ENCODE data around the gene CBX1.
A peak's percentile ranks its signal among the peaks of the same experiment; 100 is the strongest.
"Not testable (repeated sequence)": the region's sequence is repeated elsewhere in the genome, so short reads cannot be mapped to it uniquely, and the experiment has no call there.

CBX1 gene

GRCh38 chr17:48070195-48070594, 31.1 kb downstream of the CBX1 start:
- DNase-seq, result no peak

- DNase-seq, result no peak
Measured at GRCh38 chr17:48068491-48068961, 32.8 kb downstream of the CBX1 start.

DNA sequence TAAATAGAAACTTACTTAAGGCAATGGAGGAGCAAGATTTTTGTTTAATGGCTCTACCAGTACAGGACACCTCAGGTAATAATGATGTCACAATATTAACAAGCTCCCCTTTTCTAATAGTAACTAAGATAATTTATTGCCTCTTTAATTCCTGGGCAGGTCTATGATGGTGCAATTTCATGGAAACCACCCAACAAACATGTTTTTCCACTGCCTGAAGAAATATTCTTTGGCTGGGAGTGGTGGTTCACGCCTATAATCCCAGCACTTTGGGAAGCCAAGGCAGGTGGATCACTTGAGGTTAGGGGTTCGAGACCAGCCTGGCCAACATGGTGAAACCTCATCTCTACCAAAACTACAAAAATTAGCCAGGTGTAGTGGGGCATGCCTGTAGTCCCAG, 33.5 kb downstream of the CBX1 start:
- not testable (repeated sequence) for DNase-seq

- no peak for DNase-seq
Measured at GRCh38 chr17:48067245-48067644, 34.0 kb downstream of the CBX1 start.

DNA sequence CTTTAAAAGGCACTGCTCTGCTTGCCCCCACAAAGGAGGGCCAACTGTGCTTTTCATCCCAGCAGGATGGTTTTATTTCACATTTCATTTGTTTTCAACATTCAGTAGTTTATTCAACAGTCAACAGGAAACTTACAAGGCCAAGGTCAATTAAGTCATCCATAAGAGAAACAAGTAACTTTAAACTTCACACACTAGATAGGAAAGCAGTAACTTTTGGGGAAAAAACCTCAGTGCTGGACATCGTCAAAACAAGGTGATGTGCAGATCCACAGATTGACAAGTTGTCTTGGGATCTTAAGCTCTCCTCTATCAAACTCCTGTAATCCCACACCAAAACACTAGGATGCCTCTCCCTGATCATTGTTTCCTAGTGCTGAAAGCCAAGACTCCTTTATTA, 34.6 kb downstream of the CBX1 start:
- DNase-seq, result no peak

- DNase-seq, result no peak
Measured at GRCh38 chr17:48066192-48066591, 35.1 kb downstream of the CBX1 start.

DNA sequence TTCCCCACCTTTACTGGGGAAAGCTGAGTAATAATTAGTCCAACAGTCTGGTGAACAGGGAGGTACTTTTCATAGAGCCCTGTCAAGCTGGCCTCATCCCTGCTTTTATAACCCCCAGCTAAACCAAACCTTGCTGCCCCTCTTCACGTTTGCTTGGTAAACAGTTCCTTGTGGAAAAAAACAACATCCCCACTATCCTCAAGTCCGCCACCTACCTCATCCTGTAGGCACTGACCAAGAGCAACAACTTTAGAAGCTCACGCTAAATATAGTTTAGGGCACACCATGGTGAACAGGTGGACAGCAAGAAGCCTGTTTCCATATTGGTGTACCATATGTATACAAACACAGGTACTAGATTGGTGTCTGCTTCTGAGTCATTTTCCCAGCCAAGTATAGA, 36.6 kb downstream of the CBX1 start:
- DNase-seq, result no peak

- no peak for DNase-seq
Measured at GRCh38 chr17:48062273-48062672, 39.0 kb downstream of the CBX1 start.

DNA sequence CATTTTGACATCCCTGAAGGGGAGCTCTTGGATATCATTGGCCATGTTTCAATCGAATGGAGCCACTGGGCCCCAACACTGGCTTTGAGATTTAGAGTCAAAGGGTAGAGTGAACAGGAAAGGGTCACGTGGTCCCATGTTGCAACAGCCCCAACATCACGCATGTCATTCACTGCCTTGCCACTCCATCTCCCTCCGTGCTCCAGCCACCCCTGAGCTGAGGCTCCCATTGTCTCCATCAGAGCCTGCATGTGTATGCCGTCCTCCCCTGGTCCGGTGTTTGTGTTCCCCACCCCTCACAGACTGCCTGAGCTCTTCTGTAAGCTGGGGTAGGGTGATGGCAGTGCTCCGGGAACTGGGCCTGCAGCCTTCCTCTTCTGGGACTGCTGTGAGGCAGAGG, 41.0 kb downstream of the CBX1 start:
- DNase-seq, result no peak

DNA sequence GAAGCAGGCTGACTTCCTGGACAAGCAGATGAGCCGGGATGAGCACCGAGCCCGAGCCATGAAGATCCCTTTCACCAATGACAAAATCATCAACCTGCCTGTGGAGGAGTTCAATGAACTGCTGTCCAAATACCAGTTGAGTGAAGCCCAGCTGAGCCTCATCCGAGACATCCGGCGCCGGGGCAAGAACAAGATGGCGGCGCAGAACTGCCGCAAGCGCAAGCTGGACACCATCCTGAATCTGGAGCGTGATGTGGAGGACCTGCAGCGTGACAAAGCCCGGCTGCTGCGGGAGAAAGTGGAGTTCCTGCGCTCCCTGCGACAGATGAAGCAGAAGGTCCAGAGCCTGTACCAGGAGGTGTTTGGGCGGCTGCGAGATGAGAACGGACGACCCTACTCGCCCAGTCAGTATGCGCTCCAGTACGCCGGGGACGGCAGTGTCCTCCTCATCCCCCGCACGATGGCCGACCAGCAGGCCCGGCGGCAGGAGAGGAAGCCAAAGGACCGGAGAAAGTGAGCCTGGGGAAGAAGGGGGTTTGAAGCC, 42.1 kb downstream of the CBX1 start:
- no peak for DNase-seq

DNA sequence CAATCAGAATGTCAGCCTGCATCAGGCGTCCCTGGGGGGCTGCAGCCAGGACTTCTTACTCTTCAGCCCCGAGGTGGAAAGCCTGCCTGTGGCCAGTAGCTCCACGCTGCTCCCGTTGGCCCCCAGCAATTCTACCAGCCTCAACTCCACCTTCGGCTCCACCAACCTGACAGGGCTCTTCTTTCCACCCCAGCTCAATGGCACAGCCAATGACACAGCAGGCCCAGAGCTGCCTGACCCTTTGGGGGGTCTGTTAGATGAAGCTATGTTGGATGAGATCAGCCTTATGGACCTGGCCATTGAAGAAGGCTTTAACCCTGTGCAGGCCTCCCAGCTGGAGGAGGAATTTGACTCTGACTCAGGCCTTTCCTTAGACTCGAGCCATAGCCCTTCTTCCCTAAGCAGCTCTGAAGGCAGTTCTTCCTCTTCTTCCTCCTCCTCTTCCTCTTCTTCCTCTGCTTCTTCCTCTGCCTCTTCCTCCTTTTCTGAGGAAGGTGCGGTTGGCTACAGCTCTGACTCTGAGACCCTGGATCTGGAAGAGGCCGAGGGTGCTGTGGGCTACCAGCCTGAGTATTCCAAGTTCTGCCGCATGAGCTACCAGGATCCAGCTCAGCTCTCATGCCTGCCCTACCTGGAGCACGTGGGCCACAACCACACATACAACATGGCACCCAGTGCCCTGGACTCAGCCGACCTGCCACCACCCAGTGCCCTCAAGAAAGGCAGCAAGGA, 42.7 kb downstream of the CBX1 start:
- no peak for DNase-seq

GRCh38 chr17:48057626-48058025, 43.7 kb downstream of the CBX1 start:
- DNase-seq, result no peak

- DNase-seq, result no peak
Measured at GRCh38 chr17:48056879-48057278, 44.4 kb downstream of the CBX1 start.

- DNase-seq, result no peak
Measured at GRCh38 chr17:48056246-48056745, 45.0 kb downstream of the CBX1 start.

DNA sequence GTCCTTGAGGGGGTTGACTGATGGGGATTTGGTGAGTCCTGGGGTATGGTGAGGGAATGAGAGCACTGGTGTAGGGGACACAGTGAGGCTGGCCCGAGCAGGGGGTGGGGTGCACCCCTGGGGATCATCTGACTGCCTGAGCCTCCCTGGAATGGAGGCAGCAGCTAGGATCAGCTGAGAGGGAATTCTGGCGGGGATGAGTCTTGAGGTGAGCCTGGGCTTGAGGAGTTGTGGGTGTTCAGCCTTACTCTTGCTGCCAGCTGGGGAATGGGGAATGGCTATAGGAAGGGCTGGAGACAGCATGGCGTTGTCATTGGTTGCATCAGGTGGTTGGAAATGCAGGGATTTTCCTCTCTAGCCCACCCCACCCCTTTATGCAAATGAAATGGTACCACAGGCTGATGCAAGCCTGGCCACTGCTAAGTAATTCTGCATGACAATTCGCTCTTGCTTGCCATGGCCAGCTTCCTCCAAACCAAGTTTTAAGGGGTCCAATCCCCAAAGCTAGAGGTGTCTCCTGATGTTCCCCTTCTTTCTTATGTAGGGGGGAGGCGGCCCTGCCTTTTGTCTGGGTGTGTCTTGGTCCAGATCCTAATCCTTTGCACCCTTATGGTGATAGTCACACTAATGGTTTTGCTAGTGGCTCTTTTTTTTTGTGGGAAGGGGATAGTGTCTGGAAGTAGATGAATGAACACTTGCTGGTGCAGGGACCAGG, 45.6 kb downstream of the CBX1 start:
- DNase-seq, result peak; percentile 12

DNA sequence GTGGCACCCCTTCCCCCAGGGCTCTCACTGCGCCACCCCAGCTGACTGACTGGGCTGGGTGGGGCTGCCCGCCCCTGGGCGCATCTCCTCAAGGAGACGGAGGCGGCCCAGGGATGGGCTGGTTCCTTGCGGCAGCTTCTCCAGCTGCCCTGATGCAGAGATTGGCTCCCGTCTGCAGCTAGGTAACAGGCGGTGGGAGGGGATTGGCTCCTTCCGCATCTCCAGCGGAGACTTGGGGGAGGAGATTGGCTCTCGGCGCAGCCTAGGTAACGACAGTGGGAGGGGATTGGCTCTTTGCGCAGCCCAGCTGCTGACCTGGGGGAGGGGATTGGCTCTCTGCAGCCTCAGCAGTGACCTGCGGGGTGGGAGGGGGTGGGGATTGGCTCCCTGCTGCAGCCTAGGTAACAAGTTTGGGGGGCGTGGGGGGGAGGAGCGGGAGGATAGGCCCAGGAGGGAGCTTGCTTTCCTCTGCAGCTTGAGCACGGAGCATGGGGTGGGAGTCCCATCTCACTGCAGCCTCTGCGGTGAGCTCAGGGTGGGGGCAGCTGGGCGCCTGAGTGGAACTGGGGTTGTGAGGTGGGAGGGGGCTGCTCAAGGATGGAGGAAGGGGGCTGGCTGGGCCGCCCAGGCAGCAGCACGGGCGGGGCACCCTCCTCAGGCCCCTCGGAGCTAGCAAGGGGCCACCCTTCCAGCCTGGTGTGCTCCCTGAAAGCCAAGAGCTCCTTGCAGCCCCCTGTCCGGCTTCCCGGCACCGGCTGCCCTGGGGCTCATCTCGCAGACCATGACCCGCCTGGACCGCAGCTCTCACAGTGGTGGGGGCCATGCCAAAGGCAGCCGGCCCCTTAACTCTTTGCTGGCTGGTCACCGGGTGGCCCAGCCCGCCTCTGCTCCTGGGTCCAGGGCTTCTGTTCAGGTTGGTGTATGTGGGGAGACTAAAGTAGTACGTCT, 46.8 kb downstream of the CBX1 start:
- no peak for DNase-seq

GRCh38 chr17:48053758-48054237, 47.5 kb downstream of the CBX1 start:
- DNase-seq, result no peak

DNA sequence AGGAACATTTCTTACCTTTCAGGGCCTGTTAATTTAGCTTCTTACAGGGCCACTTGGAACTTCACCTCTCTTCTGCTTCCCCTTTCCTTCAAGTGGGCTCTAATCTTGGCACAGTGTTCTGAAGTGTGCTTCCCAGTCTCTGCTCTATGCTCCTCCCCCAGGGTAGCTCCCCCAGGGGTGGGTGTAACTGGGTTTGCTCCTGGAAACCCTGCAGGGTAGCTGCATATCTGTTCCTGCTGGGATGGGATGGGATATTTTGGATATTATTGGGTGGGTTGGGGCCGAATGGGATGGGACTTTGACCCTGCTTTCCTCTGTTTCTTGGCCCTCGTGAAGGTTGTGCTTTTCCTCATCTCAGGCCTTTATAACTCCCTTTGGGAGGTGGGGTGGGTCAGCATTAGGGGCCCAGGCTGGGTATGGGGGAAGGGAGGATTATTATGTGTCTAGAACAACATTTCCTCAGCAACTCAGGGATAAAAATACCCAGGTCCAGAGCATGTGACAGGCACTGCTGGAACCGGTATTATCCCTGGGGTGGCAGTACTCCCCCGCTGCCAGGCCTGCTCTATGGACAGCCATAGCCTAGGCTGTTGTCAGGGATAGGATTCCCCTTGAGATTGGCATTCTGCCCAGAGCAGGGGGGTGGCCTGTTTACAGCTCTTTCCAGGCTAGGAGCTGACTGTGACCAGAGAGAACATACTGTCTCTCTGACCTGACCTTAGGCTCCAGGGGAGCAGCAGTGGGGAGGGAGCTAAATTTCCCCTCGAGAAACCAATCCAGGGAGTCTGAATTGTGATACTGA, 48.1 kb downstream of the CBX1 start:
- no peak for DNase-seq

DNA sequence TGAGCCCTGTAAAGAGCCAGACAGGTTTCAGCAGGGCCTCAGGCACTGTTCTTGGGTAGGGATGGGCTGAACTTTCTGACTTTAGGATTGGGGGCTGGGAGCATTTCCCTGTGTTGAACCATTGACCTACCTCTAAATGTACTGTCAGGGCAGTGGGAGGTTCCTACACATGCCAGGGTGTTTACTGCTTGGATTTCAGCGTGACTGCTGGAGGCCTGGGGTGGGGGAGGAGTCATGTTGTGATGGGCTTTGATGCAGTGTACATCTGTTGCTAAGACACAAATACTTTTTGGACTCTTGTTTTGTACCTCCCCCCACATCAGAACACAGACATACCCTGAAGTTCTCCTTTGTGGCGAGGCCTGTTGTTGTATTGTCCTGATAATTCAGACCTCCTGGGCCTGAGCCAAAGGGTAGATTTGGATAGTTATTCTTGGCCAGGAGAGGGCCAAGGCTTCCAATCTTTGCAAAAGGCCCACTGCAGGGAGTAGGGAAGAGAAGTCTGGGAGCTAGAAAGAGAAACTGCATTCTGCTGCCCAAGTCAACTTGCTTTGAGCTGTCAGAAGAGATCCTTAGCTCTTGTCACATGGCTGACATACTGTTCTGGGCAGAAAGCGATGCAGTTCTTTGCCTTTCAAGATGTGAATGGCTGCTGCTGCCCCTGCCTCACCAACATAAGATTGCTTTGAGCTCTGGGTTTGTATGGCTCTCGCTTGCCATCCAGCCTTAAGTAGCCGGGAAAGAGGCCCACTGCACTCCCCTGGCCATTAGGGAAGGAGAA, 49.4 kb downstream of the CBX1 start:
- no peak for DNase-seq

GRCh38 chr17:48051283-48051682, 50.0 kb downstream of the CBX1 start:
- DNase-seq, result no peak

Measured in stimulated activated CD4-positive, alpha-beta T cell treated with anti-CD3 and anti-CD28 coated beads, Interleukin-12 subunit alpha, Interleukin-12 subunit beta, amount 100 ng/mL, for 4 hours (primary cell).